HG02798 (cell line): ENCODE data around the gene C19orf85.

Source experiments
- ATAC-seq: cut with Tn5 transposase; IDR thresholded peaks from one replicate; pipeline ENCODE4 v1.9.1; 2021; ENCODE audit warnings: mild to moderate bottlenecking; ENCODE audit not compliant: unreplicated experiment, poor library complexity

C19orf85 gene

DNA sequence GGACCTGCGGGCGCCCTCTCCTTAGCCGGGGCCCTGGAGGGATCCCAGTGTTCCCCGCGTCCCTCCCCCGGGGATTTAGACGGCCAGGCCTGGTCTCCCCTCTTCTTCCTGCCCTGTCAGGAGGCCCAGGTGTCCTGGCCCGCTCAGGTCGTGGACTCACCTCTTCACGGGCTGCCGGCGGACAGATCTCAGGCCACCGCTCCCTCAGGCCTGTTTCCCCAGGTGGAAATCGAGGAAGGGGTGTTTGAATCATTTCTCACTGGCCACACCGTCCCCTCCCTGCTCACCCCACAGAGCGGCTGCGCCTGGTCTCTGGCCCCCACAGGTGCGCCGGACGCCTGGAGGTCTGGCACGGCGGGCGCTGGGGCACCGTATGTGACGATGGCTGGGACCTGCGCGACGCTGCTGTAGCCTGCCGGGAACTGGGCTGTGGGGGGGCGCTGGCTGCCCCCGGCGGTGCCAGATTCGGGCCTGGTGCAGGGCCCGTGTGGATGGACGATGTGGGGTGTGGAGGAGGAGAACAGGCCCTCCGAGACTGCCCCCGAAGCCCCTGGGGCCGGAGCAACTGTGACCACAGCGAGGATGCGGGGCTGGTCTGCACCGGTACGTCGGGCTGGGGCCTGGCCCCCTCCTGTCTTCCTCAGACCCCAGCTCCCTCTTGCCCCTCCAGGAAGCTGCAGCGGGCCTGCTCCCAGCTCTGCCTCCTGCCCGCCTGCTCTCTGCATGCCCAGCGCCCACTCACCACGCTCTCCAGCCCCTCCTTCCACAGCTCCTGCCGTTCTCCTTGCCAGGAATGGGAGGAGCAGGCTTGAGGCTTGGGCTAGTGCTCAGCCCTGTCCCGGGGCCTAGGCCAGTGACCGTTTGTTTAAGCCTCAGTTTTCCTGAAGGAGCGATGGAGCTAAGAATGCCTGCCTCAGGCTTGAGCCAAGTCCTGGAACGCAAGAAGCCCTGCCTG is 26.2 kb upstream of the C19orf85 start:
- ATAC-seq = no peak

GRCh38 chr19:55489711-55490477 is 25.3 kb upstream of the C19orf85 start:
- no peak for ATAC-seq

DNA sequence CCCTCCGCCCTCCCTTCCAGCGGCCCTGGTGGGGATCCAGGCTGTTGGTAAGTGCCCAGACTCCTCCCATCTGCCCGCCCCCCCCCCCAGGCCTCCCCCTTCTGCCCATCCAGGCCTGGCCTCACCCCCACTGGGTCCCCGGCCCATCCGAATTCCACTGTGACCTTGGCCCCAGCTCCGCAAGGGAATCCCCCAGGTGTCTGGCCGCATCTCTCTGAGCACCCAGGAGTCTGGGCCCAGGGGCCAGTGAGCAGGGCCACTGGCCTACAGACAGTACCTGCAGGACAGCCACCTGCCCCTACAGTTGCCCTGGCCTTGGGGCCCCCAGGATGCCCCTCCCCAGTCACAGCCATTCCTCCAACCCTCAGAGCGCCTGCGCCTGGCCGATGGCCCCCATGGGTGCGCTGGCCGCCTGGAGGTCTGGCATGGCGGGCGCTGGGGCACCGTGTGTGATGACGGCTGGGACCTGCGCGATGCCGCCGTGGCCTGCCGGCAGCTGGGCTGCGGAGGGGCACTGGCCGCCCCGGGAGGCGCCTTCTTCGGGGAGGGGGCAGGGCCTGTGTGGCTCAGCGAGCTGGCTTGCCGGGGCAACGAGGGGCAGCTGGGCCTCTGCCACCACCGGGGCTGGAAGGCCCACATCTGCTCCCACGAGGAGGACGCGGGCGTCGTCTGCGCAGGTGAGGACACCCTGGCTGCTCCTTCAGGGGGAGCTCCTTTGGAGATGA is 24.6 kb upstream of the C19orf85 start:
- no peak for ATAC-seq

DNA sequence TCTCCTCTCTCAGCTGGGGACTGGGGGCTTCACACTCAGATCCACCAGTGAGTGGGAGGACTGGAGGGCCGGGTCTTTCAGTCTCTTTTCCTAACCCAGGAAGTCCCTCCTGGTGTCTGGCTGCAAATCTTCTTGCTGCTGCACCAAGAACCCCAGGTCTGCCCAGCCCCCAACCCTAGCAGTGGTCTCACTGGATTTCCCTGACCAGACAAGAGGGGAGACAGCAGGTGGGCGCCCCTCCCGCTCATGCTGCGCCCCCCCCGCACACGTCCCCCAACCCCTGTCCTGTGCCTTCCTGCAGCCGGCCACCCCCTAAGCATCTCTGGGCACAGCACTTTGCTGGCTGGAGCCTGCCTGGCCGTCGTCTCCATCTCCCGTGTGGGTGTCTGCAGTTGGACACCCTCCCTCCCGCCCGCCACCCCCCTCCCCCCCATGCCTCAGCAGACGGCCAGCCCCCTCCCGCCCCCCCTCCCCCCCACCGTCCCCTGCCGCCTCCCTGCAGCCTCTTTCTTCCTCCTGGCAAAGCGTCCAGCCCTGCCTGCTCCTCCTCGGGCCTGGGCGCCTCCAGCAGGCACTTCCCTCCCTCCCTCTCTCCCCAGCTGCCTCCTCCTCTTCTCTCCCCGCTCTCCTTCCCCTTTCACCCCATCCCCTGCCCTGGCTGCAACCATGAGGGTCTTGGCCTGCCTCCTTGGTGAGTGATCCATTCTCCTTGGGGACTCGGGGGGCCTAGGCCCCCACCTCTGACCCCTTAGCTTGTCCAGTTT is 23.6 kb upstream of the C19orf85 start, which contains the start of gene SSC5D:
Gene SSC5D, plus strand, starts transcription at position 513 of the 764 bp plus-strand sequence. Its CDS starts 154 bp downstream, at position 667.
- ATAC-seq = no peak

- ATAC-seq = no peak
Observed at GRCh38 chr19:55486971-55487923, 22.7 kb upstream of the C19orf85 start.

DNA sequence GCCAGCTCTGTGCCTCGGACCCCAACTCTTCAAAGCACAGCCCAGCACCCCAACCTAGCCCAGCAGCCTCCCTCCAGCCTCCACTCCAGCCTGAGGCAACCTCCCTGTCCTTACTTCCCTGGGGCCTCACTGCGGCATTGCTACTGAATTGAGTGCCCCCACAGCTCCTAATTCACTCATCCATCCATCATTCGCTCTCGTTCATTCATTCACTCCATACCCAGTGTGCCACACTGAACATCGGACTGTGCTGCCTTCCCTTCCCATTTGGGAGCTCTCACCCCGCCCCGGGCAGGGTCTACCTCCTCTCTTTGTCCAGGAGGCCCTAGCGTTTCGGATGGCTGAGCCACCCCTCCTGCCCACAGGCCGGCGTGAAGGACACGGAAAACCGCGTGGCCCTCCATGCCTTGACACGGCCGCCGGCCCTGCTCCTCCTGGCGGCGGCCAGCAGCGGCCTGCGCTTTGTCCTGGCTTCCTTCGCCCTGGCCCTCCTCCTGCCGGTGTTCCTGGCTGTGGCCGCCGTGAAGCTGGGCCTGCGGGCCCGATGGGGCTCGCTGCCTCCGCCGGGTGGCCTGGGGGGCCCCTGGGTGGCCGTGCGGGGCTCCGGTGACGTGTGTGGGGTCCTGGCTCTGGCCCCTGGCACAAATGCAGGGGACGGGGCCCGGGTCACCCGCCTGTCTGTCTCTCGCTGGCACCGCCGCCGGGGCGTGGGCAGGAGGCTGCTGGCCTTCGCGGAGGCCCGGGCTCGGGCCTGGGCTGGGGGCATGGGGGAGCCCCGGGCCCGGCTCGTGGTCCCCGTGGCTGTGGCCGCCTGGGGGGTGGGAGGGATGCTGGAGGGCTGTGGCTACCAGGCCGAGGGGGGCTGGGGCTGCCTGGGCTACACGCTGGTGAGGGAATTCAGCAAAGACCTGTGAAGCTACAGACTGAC is 21.8 kb upstream of the C19orf85 start:
- ATAC-seq = no peak

DNA sequence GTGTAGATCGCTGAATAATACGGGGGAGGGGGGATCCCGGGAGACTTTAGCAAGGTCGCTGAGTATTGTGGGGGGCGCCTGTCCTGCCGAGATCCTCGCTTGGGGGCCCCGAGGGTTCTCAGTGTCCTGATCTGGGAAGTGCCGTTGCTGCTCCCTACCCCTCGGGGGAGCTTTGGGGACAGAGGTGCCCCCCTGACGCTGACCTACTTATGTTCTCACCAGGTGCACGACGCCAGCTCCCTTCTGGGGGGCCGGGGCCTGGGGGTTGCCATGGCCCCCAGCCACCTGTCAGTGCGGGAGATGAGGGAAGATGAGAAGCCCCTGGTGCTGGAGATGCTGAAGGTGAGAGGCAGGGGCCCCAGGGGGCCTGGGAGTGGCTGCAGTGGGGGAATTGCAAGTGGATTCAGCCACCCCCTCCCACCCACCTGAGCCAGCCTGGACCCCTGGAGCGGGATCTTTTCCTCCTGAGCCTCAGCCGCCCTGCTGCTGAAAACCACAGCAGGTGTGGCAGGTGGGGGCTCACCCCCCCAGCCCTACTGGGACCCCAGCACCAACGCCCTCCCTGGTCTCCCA is 21.0 kb upstream of the C19orf85 start:
- ATAC-seq = no peak

DNA sequence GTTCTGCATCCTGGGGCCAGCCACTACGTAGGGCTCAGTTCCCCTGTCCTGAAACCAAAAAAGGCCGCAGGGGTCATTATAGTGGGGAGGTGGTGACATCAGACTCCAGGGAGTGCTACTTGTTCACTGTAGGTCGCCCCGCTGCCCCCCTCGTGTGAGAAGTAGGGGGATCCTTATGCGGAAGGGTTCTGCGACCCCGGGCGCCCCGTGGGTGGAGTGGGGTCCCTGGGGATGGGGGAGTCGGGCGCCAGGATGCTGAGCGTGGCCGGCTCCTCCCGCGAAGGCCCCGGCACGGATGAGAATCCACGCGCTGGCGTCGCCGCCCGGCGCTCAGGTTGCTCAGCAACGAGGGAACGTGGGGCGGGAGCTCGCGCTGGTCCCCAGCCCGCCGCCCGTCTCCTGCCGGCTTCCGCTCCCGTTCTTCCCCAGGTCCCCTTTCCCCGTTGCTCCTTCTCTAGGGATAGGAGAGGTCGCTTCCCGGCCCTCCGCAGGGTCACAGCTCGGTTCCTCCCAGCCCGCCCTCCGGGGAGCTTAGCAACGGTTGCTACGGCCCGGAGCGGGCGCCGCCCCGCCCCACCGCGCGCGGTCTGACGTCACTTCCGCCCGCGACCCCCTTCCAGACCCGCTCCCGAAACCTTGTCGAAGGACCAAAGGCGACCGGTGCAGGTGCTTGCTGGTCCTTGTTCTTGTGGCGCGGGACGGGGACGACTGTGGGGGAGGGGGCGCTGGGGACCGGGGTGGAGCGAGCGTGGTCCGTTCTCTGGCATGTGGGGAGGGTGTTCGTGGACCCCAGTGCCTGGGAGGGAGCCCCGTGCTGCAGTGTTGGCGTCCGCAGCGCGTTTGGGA is 20.3 kb upstream of the C19orf85 start, which contains the start of gene NAT14:
Gene NAT14, plus strand, starts transcription at position 596 of the 846 bp plus-strand sequence. CDS start 521 bp downstream, outside the sequence.
- no peak for ATAC-seq

- no peak for ATAC-seq
Observed at GRCh38 chr19:55483706-55484592, 19.4 kb upstream of the C19orf85 start.

DNA sequence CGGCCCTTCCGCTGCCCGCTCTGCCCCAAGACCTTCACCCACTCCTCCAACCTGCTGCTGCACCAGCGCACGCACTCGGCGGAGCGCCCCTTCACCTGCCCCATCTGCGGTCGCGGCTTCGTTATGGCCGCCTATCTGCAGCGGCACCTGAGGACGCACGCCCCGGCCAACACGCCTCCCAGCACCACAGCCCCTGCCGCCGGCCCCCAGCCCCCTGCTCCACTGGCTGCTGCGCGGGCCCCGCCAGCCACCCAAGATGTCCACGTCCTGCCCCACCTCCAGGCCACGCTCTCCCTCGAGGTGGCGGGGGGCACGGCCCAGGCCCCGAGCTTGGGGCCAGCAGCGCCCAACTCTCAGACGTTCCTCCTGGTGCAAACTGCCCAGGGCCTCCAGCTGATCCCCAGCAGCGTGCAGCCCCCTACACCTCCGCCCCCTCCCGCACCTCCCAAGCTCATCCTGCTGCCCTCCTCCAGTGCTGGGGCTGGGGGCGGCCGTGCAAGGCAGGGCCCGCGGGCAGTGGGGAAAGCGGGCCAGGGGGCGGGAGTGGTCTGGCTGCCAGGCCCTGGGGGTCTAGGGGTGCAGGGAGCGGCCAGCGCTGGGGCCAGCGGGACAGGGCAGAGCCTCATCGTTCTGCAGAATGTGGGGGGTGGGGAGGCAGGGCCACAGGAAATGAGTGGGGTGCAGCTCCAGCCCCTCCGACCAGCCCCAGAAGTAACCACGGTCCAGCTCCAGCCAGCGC is 18.6 kb upstream of the C19orf85 start:
- ATAC-seq = no peak

GRCh38 chr19:55482156-55482961 is 17.8 kb upstream of the C19orf85 start:
- ATAC-seq = no peak

DNA sequence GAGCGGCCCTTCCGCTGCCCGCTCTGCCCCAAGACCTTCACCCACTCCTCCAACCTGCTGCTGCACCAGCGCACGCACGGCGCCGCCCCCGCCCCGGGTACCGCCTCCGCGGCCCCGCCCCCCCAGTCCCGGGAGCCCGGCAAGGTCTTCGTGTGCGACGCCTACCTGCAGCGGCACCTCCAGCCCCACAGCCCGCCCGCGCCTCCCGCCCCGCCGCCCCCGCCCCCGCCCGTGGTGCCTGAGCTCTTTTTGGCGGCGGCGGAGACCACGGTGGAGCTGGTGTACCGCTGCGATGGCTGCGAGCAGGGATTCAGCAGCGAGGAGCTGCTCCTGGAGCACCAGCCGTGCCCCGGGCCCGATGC is 17.2 kb upstream of the C19orf85 start:
- ATAC-seq = no peak

DNA sequence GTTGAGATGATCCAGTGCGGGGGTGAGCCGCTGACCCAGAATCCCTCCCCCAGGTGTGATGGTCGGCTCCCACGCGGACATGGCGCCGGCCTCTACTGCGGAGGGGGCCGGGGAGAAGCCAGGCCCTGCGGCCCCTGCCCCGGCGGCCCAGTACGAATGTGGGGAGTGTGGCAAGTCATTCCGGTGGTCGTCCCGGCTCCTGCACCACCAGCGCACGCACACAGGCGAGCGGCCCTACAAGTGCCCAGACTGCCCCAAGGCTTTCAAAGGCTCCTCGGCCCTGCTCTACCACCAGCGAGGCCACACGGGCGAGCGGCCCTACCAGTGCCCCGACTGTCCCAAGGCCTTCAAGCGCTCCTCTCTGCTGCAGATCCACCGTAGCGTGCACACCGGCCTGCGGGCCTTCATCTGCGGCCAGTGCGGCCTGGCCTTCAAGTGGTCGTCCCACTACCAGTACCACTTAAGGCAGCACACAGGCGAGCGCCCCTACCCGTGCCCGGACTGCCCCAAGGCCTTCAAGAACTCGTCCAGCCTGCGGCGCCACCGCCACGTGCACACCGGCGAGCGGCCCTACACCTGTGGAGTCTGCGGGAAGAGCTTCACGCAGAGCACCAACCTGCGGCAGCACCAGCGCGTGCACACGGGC is 16.7 kb upstream of the C19orf85 start:
- no peak for ATAC-seq
